Measurements from ENCODE around the gene ZNF503.

The ZNF503 gene

DNA sequence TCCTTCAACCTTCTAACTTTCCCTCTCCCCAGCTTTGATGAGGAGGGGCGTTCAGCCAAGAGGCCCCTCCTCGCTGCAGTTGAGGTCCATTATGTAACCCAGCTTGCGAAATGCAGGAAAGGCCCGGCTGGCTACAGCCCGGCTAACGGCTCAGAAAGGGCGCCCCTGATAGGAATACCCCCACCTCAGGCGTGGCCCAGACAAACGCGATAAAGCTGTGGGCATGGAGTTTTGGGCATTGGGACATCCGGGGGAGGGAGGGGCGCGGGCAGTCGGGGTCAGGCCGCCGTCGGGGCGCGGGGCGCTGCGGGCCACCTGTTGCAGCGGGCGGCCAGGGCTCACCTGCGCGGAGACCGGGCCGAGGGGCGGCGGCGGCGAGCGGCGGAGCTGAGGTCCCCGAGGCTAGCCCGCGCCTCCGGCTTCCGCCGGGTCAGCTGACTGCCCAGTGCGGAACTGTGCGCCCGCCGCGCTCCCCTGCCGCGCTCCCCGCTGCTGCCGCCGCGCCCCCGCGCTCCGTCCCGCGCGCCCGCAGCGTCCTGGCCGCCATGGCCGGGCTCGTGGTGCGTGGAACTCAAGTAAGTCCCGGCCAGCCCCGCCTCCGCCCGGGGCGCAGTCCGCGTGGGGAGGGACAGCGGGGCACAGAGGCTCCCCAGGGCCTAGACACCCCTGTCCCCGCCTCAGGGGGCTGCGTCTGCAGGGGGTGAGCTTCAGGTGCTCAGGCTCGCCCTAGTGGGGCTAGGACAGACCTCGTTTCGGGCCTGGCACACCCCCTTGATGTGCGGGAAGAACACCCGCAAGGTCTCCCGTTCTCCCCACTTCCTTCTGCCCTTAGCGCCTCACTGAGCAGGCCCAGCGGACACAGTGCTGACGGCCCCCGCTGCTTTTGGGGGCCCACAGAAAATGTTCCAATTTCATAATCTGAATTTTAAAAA, 29.9 kb upstream of the ZNF503 start, which contains the start of gene LRMDA:
Gene LRMDA (plus strand): TSS at position 445 of the 932 bp plus-strand sequence.
- DNase-seq, result no peak

DNA sequence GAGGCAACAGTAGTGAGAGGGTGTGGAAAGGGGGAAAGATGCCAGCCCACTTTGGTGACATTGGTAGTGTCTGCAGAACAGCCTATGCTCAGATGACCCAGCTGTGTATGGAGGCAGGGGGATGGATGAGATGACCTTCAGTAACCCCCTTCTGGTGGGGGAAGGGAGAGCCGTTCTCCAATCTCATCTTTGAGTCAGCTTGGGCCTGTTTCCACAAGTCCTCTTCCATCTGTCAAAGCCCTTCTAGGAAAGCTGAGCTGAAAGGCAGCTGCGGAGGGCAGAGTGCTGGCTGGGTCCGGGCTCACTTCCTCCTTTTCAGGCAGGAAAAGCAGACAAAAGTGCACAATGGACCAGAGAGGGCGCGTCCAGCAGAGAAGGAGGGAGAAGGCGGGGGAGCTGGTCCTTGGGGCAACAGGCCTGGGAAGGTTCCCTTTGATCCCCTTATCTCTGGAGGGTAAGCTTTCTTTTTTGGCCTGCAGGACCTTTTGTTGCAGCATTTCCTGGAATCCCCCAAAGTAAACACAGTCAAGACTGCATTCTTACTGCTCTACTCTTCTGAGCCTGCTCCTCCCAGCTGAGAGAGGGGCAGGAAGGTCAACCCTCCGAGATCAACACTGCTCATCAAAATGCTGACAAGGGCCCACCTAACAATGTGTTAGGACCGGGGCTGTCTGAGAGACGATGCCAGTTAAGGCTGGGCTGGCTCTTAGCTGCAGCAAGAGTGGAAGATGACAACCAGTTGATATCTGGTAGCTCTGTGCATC, 28.6 kb upstream of the ZNF503 start:
- no peak for DNase-seq

DNA sequence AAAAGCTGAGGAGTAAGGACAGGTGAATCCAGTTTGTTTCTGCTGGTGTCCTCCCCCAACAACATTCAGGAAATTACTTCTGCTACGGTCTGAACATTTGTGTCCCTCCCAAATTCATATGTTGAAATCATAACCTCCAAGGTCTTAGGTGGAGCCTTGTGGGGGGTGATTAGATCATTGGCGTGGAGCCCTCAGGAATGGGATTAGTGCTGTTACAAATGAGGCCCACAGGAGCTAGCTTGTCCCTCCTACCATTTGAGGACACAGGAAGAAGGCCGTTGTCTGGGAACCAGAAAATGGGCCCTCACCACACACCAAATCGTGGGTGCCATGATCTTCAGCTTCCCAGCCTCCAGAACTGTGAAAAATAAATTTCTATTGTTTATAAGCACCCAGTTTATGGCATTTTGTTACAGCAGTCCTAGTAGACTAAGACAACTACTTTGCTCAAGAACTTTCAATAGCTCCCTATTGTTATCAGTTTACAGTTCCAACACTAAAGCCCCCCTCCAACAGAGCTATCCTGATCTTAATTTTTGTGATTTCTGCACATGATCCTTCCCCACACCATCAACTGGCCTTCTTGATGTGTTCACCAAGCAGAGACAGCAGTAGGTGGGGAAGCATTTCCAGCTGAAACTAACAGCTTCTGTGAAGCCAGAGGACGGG, 27.7 kb upstream of the ZNF503 start:
- DNase-seq, result no peak

DNA sequence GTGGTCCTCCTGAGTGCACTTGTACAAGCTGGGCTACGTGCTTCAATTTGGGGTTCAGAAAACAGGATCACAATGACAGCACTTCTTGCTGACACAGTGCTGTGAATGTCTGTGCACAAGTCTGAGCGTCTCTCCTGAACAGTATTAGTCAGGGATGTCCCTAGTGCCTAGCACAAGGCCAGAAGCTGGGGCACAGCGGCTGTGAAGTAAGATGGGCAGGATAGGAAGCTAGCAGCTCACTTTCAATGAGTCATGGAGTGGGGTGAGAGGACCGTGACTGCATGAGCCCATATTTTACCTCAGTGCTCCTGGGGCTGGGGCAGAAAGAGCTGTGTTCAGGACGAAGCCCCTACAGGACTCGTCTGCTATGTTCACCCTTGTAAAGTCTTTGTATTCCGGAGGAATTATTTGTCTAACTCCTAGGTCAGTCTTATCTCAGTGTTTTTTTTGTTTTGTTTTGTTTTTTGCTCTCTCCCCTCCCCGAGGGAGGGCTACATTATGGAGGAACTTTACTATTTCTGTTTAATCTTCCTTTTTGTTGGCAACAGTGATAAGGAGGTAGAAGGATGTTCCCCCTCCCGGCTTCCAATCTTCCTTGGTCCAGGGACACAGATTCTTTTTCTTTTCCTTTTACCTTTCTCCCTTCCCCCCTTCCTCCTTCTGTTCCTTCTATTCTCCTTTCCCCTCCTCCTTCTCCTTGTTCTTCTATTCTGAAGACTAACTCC, 27.0 kb upstream of the ZNF503 start:
- DNase-seq, result no peak

DNA sequence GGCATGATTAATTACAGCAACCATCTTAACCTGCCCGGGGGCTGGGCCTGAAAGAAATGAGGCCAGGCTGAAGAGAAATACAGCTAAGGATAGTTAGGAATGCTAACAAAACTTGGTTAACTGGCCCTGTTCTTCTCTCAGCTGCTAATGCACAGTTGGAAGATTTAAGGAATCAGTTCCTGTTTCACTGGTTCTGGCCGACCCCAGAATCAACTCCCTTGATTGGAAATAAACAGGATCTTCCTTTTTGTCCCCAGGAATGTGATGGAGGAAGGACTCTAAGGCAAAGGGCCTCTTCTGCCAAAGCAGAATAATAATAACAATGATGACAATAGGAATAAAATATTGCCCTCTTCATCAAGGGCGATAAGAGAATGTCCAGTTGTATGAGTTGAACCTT, 26.4 kb upstream of the ZNF503 start:
- DNase-seq, result no peak

DNA sequence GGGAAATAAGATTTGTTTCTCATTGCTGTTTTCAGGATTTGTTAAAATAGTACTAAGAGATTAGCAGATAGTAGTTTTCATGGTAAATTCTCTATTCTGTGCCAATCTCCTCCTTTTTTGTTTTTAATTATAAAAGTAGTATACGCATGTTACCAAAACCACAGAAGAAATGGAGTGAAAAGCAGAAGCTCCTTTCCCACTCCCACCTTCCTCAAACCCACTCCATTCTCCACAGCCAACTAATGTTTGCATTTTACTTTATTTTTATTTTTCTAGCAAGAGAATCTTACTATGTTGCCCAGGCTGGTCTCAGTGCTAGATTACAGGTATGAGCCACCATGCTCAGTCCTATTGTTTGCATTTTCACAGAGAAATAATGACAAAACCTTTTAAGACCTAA, 25.3 kb upstream of the ZNF503 start:
- DNase-seq, result no peak

DNA sequence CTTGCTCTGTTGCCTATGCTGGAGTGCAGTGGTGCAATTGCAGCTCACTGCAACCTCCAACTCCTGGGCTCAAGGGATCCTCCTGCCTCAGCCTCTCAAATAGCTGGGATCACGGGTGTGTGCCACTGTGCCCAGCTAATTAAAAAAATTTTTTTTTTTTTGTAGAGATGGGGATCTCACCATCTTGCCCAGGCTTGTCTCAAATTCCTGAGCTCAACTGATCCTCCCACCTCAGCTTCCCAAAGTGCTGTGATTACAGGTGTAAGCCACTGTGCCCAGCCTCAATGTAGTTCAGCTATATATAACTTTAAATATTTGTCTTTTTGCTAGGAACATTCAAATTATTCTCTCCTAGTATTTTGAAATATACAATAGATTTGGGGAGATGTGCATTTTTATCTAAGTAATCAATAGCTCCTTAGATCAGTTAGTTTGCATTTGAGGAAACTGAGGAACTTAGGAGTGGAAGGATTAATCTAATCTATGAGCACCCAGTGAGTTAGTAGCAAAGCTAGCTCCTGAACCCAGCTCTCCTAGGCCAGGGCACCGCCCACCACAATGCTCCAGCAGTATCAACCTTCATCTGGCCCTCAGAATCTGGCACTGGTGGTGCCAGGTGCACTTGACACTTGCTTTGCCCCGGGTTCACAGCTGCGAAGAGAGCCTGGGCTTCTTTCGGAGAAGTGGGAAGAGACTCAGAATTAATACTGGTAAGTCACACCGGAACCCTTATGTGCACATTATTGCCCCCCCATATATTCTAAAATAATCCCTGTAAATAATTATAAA, 23.9 kb upstream of the ZNF503 start:
- no peak for DNase-seq

DNA sequence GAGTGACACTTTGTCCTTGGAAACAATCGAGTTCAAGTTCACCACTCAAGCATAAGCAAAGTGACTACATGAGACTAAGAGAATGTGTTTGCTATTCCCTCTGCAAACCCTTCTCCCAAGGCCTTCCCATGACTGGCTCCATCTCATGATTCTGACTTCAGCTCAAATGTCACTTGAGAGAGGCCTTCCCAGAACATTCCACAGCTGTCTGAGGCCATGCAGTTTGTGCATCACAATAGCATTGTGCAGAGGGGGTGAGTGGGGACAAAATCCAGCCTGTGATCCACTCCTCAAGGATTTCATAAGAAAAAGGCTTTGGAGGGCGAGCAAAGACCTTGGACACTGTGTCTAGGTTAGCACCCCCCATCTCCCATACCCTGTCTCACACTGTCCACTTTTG, 23.0 kb upstream of the ZNF503 start:
- no peak for DNase-seq

DNA sequence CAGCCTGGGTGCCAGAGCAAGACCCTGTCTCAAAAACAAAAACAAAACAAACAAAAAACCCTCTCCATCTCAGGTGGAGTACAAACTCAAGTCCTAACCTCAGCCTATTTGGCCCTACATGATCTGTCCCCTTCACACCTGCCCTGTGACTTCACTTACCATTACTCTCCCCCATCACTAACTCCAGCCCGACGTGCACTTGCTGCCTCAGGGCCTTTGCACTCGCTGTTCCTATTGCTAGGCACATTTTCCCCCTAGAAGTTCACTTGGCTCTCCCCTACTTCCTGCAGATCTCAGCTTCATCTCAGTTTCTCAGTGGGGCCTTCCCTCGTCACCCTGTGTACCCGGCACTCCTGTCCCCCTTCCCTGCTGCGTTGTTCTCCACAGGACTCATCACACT, 21.3 kb upstream of the ZNF503 start:
- no peak for DNase-seq

DNA sequence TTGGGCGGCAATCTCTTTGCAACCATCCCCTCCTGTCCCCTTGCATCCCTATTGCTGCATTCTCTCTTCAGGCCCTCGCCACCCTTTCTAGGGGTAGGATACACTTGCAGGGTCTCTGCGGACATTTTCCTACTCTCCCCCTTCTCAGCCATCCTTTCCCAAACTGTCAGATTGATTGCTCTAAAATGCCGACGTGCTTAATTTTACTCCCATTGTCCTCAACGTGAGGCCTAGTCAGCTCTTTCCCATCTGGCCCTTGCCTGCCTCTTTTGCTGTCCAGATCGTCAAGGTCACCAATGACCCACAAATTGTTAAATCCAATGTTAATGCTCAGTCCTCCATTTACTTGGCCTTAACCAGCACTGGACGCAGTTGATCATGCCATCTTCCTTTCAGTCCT, 17.1 kb upstream of the ZNF503 start:
- no peak for DNase-seq

DNA sequence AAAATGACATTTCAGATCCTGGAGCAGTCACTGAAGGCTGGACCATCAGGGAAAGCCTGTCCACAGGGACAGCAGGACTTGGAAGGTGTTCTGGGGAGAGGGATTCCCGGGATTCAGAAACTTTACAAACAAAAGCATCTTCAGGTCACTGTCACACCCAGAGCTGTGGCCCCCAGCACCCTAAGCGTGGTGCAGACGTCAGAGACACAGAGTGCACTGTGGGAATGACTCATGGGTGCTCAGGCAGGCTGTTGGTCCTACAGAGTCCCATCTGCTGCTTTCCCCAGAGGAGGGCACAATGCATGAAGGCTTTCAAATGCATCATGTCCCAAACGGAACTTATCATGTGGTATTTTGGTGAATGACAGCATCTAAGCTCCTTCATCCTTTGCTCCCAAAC, 16.7 kb upstream of the ZNF503 start:
- no peak for DNase-seq

DNA sequence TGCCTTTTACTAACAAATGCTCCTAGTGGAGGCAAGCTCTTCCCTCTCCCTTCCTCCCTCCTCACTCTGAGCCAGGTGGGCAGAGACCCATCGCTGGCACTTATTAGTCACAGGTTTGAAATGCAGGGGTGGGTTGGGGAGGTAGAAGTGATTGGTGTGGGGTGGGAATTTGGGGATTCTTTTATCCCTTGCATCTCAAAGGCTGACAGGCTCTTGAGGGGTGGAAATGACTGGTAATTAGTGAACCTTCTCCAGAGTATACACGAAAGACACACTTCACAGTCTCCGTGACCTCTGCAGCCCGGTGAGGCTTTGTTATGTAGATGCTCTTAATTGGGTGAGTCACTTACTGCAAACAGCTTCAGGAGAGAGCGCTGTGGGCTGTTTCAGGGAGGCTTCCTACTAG, 16.0 kb upstream of the ZNF503 start:
- no peak for DNase-seq

DNA sequence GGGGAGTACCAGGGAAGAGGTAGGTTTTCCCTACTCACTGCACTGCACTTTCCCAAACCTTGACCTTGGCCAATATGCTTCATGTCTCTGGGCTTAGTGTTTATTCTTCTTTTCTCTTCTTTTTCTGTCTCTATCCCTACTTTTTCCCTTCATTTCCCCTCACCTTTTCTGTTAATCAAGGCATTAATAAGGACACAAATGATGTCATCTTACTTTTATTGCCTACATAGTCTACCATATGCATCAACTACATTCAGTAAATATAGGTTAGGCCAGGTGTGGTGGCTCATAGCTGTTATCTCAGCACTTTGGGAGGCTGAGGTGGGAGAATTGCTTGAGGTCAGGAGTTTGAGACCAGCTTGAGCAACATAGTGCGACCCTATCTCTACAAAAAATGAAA, 13.0 kb upstream of the ZNF503 start:
- no peak for DNase-seq

DNA sequence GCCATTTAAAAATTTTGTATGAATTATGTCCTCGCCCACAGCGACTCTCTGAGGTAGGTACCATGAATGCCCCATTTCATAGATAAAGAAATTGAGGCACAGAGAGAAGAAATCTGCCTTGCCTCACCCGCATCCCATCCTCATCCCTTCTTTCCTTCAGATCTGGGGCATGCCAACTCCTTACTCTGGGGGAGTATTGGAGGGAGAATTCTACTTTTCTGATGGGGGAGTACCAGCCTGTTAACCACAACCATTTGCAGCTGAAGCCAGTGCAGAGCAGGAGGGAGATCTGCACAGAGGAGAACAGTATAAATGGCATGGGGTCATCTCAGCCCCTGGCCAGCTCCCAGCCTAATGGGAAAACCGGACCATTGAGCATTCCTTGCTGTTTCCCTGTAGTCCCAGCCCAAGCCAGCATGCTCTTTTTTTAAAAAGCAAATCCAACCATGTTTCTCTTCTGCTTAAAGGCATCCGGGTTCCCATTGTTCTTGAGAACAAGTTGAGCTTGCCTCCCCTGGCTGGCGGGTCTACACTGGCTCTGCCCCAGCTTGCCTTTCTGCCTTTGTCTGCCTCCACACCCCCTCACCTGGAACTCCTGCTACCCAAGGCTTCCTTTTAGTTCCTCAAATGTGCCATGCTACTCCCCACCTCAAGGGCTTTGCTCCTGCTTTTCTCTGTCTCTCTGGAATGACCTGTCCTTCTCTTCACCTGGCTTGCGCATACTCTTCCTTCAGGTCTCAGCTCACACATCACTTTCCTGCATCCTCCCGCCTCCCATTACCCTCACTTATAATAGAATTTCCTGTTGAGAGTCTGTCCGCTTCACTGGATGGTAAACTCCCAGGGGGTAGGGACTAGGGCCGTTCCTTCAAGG, 8.8 kb upstream of the ZNF503 start:
- no peak for DNase-seq

DNA sequence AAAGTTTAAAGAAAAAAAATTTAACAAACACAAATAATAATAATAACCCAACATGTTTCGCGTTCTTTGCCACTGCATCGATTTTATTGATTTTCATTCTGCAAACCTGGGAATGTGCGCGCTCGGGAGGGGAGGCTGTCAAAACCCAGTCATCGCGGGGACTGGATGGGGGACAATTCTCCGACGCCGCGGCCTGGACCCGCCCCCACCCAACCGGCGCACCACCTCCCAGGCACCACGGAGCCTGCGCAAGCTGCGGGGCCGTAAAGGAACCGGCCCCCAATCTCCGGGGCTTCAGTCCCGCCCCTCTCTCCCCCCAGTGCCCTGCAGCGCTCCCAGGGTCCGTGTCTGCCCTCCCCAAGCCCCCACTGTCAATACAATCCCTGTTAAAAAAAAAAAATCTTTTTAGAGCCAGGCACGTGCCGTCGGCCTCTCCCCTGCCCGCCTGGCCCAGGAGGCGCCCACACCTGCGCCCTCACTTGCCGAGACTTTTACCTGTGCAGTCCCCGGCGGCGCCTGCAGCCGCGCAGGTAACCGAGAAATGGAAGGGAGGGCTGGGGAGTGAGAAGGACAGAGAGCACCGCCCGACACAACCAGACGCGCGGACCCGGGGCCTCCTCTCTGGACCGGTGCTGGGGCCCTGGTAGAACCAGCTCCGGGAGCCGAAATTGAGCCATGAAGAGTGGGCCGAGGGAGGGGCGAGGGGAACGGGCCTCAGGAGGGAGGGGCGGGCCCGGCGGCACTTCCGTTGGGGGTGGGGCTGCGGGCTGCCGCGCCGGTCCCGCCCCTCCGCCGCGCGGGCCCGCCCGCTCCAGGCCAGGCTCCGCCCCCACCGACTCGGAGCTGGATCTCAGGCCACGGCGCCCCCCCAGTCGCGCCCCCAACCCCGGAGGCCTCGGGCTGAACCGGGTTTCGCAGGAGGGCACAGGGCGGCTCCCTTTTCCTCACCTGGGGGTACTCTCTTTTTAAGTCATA, 7.6 kb upstream of the ZNF503 start:
- no peak for DNase-seq

DNA sequence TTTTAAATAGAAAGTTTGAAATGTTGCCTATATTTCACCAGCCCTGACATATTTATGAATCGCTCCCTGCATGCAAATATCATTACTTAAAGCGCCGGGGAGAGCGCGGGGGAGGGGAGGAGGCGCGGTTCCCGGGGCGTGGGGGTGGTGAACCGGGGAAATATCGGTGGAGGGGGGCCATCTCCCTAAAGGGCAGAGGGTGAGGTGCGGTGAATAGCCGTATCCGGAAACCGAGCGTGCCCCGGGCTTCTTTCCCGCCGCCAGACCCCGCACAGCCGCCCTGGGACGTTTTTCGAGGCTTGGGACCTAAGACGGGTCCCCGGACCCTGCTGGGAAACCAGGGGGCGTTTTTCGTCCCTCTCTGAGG, 6.9 kb upstream of the ZNF503 start:
- no peak for DNase-seq

DNA sequence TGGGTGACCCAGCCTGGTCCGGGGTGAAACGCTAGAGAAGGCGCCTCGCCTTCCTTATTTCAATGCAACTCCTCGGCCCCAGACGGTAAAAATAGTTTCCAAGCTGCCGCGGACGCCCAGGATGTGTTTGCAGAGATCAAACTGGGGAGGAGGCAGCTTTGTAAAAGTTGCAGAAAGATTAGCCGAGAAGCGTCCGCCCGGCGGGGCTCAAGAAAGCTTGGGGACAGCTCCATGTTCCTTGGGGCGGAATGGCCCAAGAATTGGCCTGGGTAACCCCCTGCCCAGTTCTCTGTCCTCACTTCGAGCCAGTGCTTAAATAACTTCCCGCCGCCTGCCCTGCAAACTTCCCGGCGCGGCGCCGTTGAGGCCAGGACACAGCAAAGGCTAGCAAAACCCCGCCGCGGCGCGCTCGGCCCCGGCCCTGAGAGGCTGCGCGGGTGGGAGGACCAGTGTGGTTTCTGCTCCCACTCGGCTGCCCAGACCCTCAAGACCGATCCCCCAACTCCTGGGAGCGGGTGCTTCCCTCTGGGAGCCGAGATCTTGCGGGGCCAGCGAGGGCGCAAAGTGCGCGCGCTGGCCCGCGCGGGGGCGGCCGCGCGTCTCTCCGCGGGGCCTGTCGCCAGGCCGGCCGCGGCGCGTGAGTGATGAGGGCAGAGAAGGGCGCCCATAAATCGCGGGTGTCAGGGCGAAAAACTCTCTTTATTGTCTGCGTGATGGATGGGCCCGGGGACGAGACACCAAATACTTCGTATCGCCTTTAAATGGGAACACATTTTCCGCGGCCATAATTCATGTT, 6.3 kb upstream of the ZNF503 start:
- no peak for DNase-seq

DNA sequence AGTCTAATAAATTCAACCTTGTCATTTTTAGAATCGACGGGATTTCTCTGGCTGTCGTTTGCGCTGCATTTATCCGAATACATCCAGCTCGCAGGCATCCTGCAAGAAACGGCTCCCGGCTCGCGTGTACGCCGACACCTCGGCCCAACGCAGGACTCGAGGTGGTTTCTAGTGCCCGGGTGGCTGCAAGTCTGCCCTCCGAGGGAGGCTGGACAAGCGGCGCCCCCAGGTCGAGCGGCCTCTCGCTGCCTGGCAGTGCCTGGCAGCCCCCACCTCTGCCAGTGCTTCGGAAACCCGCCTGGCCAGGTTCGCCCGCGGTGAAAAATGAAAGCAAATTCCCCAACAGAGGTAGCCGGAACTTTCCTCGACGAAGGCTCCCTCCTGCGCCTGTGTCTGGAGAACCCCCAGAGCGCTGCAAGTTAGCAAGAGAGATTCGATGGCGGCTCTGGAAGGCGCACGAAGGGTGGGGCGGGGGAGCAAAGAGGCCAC, 5.7 kb upstream of the ZNF503 start:
- DNase-seq, result no peak
